ENCODE measurements around the gene YEATS4.
"Not testable (repeated sequence)": the region's sequence is repeated elsewhere in the genome, so short reads cannot be mapped to it uniquely, and the experiment has no call there.

Gene YEATS4

DNA sequence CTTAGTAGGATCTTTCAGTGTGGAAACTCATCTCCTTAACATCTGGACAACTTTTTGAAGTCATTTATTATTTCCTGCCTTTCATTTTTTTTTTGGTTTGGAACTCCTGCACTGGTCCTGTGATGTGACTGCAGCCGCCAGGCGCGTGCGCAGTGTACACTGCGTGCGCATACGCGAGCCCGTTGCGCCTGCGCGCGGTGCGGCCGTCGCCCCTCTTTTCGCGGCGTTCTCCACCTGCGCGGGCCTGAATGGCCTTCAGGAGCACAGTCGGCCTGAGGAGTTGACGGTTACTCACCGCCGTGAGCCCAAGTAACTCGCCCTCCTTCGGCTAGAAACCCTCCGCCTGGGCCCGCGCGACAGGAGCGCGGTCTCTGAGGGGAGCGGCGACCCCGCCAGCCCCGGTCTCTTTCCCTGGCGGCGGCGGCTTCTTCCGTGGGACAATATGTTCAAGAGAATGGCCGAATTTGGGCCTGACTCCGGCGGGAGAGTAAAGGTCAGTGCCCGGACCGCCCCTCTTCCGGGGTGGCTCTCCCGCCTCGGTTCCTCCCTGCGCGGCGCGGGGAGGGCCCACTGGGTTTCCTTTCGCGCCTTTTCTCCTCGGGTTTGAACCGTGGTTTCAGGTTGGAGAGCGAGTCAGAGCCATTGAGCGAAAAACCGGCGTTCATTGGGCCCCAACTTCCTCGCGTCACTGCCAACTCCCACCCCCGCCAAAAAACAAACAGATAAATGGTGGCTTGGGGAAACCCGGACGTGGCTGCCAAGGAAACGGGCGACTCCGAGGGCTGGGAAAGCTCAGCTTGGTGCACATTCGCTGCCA is at the start of gene YEATS4:
Gene YEATS4 (plus strand): TSS at position 213 of the 817 bp plus-strand sequence. CDS start 230 bp downstream, at position 443.
- DNase-seq, result peak; percentile 81

DNA sequence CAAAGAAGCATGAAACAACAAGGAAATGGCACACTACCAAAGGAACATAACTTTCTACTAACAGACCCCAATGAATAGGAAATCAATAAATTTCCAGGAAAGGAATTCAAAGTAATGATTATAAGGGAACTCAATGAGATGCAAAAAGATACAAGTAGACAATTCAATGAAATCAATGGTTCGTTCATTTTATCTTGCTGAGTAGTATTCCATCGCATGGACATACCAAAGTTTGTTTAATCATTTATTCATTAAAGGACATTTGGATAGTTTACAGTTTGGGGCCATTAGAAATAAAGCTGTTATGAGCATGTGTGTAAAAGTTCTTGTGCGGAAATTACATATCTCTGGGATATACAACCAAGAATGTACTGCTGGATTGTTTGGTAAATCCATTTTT is 46.3 kb upstream of the YEATS4 start:
- DNase-seq, result no peak

- DNase-seq, result not testable (repeated sequence)
These were observed 42.8 kb upstream of the YEATS4 start for GRCh38 chr12:69316784-69317183.

- DNase-seq, result not testable (repeated sequence)
These were observed 42.3 kb upstream of the YEATS4 start for GRCh38 chr12:69317233-69317632.

DNA sequence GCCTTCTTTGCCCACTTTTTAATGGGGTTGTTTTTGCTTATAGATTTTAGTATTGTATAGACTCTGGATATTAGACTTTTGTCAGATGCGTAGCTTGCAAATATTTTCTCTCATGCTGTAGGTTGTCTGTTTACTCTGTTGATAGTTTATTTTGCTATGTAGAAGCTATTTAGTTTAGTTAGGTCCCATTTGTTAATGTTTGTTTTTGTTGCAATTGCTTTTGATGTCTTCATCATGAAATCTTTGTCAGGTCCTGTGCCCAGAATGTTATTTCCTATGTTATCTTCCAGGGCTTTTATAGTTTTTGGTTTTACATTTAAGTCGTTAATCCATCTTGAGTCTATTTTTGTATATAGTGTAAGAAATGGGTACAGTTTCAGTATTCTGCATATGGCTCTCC is 41.3 kb upstream of the YEATS4 start:
- DNase-seq, result no peak

DNA sequence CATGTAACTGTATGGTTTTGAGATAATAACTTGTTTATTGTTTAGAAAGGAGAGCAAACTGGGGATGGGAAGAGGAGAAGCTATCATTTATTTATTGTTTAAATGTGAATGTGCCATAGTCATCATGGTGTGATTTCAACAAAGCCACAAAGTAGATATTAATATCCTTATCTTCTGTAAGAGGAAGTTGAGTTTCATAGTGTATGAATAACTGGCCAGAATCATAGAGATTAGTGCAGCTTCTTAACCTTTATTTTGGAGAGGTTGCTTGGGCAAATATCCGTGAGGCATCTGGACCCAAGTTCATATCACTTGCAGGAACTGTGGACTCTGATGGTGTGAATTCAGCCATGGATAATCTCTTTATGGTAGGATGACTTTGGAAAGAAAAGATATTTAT is 38.2 kb upstream of the YEATS4 start:
- no peak for DNase-seq

DNA sequence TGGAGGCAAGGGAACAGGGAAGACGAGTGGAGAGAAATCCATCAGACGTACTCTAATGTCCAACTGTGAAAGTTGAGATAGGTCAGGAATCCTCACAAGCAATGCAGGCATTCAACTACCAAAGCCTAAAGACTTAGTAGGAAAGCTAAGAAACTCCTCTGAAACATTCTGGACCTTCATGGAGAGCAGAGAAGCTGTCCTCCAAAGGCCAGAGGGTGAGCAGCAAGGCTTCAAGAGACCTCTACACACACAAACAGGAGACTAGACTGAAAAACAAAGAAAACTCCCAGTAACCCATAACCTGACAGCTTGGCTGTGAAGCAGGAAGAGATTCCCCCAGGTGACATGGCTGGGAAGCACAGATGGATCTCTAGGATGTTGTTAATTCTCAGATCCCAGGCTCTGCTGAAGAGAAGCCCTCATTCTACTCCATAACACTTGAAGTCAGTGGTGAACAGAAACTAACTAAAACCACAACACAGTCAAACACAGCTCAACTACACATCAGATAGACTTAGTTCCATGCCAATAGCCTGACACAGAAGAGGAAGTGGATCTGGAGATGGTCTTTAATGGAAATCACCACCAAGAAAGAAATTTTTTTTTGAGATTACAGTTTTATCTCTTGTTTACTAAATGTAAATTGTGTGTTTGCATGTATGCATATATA is 34.6 kb upstream of the YEATS4 start:
- no peak for DNase-seq

DNA sequence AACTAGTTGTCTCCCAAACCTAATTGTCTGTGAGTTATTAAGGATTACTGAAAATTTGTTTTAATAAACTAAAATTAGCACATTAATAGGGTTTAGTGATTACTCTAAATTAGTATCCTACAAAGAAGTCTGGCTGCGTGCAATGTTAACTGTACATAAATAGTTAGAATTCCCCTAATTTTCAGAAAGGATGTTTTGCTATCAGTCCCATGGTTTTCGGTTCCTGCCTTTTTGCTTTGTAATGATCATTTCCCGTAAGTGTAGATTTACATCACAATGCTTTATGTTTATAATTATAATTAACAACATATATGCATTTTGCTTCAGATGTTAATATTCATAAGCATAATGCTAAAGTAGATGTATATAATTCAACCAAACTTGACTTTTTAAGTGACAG is 31.1 kb upstream of the YEATS4 start:
- no peak for DNase-seq

DNA sequence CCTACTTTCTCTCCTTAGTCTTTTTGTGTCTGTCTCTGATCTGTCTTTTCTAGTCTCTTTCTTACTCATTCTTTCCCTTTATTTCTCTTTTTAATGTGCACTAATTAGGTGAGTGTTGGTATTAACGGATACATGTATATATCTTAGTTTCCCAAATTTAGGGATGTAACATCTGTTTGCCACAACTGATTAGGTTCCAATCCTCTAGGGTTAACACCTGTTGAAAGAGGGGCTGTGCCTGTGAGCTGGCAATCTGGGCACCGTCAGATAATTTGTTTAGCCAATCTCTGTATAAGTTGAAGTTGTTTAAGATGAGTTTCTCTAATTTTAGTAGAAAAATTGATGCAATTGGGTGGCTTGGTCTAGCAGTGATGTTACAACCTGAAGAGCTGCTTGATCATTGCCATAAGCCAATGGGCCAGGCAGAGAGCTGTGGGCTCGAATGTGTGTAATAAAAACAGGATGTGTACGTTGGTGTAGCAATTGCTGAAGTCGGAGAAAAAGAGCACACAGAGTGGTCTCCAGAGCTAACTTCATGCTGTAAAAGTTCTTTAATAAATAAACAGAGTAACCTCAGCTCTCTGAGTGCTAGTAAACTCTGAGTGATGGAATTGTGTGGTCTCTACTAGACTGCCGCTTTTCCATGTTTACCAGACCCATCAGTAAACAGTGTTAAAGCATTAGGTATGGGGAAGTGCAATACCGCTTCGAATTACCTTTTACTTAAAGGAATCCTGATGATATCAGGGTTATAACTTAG is 29.7 kb upstream of the YEATS4 start:
- DNase-seq, result no peak

DNA sequence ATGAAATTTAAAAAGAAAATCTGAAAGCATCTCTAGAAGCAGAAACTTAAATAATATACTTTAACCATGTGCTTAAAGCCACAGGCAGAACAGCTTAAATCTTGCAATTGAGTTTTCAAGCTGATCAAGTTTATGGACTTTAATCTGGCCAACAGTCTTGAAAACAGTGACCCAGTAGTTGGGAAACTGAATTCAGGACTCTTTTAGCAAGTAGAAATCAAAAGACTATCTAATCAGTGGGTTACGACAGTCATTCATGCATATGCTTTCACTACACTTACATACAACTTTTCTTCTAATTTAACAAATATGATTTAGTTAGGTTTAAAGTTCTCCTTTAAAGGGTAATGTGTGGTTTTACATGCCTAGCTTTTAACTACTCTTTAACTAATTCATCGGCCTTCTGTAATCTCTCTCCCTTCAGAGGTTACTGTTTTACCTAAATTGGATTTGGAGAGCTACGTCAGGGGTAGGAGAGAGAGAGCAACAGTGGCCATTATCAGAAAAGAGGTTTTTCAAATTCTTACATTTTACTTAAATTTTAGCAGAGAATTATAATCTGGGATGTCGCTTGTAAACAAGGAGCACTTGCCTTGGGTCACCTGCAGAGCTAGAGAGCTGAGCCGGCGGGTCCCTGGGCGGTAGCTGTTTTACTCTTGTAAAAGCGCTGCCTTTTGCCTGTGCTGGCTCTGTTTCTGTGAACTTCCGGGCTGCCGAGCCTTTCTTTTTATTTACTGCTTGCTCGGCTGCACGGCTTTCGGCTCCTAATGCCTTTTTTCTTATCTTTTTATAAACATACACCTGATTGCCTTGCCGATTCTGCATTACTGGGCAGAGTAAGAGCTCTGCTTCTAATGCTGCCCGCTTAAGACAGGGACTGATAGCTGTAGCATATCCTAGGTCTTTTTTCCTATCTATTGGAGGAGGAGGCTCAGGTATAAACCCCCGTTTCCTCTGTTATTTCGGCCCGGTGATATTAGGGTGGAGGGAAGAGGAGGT is 28.8 kb upstream of the YEATS4 start:
- DNase-seq, result no peak

GRCh38 chr12:69331519-69331908 is 28.0 kb upstream of the YEATS4 start:
- DNase-seq, result no peak

DNA sequence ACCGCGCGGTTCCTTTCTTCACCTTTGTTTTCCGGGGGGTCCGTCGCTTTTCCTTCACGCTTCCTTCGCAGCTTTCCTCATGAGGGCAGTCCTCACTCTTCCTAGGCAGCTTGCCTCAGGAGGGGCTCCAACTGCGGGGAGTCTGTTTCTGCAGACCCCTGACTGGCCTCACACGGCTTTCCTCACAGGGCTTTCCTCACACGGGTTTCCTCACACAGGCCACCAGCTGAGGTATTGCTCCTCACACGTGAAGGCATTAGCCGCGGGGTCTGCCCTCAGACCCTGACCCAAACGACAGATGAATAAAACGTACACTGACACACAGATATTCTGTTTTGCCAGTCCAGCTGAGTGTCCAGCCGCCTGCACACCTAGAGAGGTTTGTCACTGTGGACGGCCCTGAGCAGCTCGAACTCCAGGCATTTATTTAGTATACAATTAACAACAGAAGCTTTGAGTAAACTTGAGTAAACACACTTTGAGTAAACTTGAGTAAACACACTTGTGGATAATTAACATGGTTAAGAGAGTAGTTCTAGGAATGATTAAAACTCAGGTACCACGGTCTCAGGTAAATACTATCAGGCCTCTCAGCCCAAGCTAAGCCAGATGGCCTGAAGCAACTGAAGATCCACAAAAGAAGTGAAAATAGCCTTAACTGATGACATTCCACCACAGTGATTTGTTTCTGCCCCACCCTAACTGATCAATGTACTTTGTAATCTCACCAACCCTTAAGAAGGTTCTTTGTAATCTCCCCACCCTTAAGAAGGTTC is 27.4 kb upstream of the YEATS4 start:
- no peak for DNase-seq

DNA sequence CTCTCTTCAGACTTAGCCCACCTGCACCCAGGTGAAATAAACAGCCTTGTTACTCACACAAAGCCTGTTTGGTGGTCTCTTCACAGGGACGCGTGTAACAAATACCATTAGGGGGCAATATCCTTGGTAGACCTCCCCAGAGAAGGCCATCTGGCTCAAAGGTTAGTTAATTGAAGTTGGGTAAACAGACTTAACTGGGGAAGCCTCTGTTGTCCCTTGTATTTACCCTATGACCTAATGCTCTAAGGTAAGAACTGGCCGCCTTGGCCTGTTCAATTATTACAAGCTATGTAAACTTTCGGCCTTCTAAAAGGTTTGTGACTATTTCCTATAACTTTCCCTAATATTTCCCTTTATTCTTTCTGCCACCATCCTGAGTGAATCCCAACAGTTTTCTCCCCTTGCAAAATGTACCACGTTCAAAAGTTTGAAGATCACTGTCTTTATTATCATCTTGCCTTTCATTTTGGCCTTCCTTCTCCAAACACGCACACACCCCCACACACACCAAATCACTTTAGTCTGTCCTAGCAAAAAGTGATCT is 26.7 kb upstream of the YEATS4 start:
- DNase-seq, result no peak

- no peak for DNase-seq
These were observed 25.4 kb upstream of the YEATS4 start for GRCh38 chr12:69334158-69334557.

- no peak for DNase-seq
These were observed 22.0 kb upstream of the YEATS4 start for GRCh38 chr12:69337311-69338090.

GRCh38 chr12:69338120-69338859 is 21.3 kb upstream of the YEATS4 start:
- DNase-seq, result no peak

DNA sequence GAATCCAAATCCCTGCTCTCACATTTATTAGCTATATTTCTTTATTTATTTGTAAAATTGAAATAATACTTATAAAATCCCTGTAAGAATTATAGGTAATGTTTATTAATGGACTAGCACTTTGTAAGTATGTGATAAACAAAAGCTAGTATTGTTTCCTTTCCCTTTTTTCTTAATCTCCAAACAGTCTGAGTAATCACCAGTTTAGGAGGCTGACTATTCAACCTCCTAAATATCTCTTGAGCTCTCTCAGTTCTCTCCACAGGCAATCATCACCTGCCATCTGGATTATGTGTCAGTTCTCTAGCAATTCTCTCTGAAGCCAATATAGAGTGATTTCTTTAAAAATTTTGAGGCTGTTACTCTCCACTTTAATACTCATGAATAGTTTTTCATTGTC is 20.6 kb upstream of the YEATS4 start:
- no peak for DNase-seq

- DNase-seq, result no peak
These were observed 19.5 kb upstream of the YEATS4 start for GRCh38 chr12:69339999-69340398.

GRCh38 chr12:69341328-69341727 is 18.2 kb upstream of the YEATS4 start:
- no peak for DNase-seq

DNA sequence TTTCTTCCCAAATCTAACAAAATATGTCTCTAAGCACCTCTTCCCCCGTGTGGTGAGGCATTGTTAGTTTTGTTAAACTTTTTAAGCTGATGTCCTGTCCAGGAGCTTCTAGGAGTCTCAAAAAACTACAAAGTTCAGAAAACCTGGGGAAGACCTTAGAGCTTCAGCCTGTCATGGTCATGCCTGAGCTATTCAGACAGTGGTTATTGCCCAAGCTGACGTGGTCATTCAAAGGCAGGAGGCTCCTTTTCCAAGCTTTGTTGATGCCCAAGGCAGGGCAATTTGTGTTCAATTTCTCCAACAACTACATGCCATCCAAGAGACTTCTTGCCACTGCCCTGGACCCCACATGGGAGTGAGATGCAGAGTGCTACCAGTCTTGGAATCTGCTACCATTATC is 17.1 kb upstream of the YEATS4 start:
- no peak for DNase-seq

All from NCI-H1436 treated with DMSO at 0.1 percent for 48 hours (cell line).